ENCODE data around the gene COL24A1. TPM values are rescaled to one million over a fixed set of nuclear protein-coding genes. Genes with fewer than 3 reads are reported as not detected.

COL24A1 gene
- total RNA-seq, 3 donors from 2014 or later, result 0.33 to 1.3 (median 0.48) TPM

GRCh38 chr1:86061551-86061990, 95.0 kb downstream of the COL24A1 start:
- Histone ChIP-seq H3K4me1 (no peaks in the 10 kb centered on the region), H3K36me3 (no peaks in the 10 kb centered on the region), H3K9me3 (no peaks in the 10 kb centered on the region), H3K27ac (no peak overlapping the region), H3K27me3 (no peaks in the 10 kb centered on the region), H3K4me3 (no peak overlapping the region)
- DNase-seq (ENCODE audit: low spot score in 2 of 2), result no peak
- TF ChIP-seq POLR2AphosphoS5 (IDR thresholded peaks at IDR 0.05) (no peak), POLR2A (IDR thresholded peaks at IDR 0.05) (no peak), CTCF (IDR thresholded peaks at IDR 0.05) (no peak)
- intact Hi-C loops (cut with DNase I; ENCODE audit: low total_unique reads), result no loop called here

GRCh38 chr1:86054396-86054795, 102.2 kb downstream of the COL24A1 start:
- intact Hi-C loops (cut with DNase I; ENCODE audit: low total_unique reads), result no loop called here
- no peak for TF ChIP-seq POLR2AphosphoS5 (IDR thresholded peaks at IDR 0.05)
- TF ChIP-seq CTCF (IDR thresholded peaks at IDR 0.05), result no peak
- TF ChIP-seq POLR2A (IDR thresholded peaks at IDR 0.05), result no peak
- no peaks in the 10 kb centered on the region for H3K36me3 ChIP-seq
- no peak overlapping the region for H3K27ac ChIP-seq
- H3K27me3 ChIP-seq, result no peaks in the 10 kb centered on the region
- no peaks in the 10 kb centered on the region for H3K9me3 ChIP-seq
- DNase-seq (ENCODE audit: low spot score in 2 of 2), result no peak
- no peaks in the 10 kb centered on the region for H3K4me1 ChIP-seq
- no peak overlapping the region for H3K4me3 ChIP-seq

DNA sequence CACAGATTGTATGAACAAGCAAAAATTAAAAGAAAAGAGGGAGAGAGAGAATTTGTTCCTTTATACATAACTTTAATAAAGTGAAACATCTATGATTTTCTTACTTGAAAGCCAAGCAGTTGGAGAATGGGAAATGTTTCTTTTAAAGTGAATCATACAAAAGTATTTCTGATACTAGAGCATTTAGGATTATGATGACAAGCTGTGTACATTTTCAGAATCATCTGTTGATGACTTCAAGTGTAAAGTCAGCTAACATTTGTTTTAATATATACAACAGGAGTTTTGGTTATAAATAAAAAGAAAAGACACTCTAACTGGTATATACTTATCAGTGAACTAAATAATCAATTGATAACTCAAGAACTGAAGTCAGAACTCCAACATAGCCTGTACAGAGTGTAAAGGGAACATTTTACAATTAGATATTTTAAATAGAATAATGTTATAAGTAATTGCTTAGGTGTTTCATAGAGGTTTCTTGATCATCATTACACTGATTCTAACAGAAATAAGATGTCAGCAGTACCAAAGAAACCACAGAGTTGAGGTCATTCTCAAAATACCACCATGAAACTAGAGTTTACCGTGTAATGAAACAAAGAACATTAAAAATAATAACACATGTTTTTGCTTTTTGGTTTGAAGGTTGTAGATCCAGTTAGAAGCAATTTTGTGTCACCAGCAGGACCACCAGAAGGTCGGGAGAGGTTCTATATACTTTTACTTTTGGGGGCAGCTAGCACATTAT, 103.4 kb downstream of the COL24A1 start:
- no peak for TF ChIP-seq CTCF (IDR thresholded peaks at IDR 0.05)
- TF ChIP-seq POLR2AphosphoS5 (IDR thresholded peaks at IDR 0.05), result no peak
- no peak for TF ChIP-seq POLR2A (IDR thresholded peaks at IDR 0.05)
- no peak overlapping the region for H3K4me3 ChIP-seq
- no peak overlapping the region for H3K27ac ChIP-seq
- DNase-seq (ENCODE audit: low spot score in 2 of 2), result no peak
- H3K4me1 ChIP-seq, result no peaks in the 10 kb centered on the region
- no peaks in the 10 kb centered on the region for H3K36me3 ChIP-seq
- no peaks in the 10 kb centered on the region for H3K27me3 ChIP-seq
- intact Hi-C loops (cut with DNase I; ENCODE audit: low total_unique reads), result no loop called here
- H3K9me3 ChIP-seq, result no peaks in the 10 kb centered on the region

DNA sequence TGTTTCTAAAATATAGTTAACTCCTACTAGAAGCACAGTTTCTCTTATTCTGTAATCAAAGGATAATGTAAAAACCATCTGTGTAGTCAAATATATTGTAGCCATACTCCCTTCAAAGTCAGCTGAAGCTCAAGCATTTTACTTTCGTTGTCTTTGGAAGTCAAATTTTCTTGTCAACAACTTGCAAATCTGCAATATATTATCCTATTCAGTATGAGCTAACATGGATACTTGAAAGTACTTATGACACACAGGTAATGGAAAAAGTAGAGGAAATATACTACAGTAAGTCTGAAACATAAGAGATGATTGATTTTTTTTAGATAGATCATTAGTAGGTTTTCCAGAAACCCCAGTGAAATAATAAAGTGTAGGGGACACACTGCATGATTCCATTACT, 121.5 kb downstream of the COL24A1 start:
- intact Hi-C loops (cut with DNase I; ENCODE audit: low total_unique reads), result no loop called here
- no peak for DNase-seq (ENCODE audit: low spot score in 2 of 2)
- H3K9me3 ChIP-seq, result no peaks in the 10 kb centered on the region
- no peaks in the 10 kb centered on the region for H3K4me1 ChIP-seq
- H3K36me3 ChIP-seq, result no peaks in the 10 kb centered on the region
- H3K27me3 ChIP-seq, result no peaks in the 10 kb centered on the region
- no peak overlapping the region for H3K27ac ChIP-seq
- no peak overlapping the region for H3K4me3 ChIP-seq
- TF ChIP-seq CTCF (IDR thresholded peaks at IDR 0.05) (no peak), POLR2AphosphoS5 (IDR thresholded peaks at IDR 0.05) (no peak), POLR2A (IDR thresholded peaks at IDR 0.05) (no peak)

GRCh38 chr1:86030180-86030579, 126.4 kb downstream of the COL24A1 start:
- TF ChIP-seq POLR2A (IDR thresholded peaks at IDR 0.05), result no peak
- no peak for TF ChIP-seq CTCF (IDR thresholded peaks at IDR 0.05)
- no peak for TF ChIP-seq POLR2AphosphoS5 (IDR thresholded peaks at IDR 0.05)
- Histone ChIP-seq H3K4me1 (no peaks in the 10 kb centered on the region), H3K27me3 (no peaks in the 10 kb centered on the region), H3K4me3 (no peak overlapping the region), H3K36me3 (no peaks in the 10 kb centered on the region), H3K27ac (no peak overlapping the region), H3K9me3 (no peaks in the 10 kb centered on the region)
- DNase-seq (ENCODE audit: low spot score in 2 of 2), result no peak
- intact Hi-C loops (cut with DNase I; ENCODE audit: low total_unique reads), result no loop called here

Data from breast epithelium (tissue), 4 donors.